K562 (cell line): ENCODE results near the gene FAAP100. TPM values are rescaled to one million over a fixed set of nuclear protein-coding genes. Genes with fewer than 3 reads are reported as not detected.

Experiments used
- ATAC-seq: fragments of 200-7000 bp; cut with Tn5 transposase; 3 replicates; pipeline ENCODE4 v1.9.1; 2020; ENCODE audit warnings: moderate library complexity
- BruUV-seq: library from RNA; stranded (reverse); fragments of 400-500 nt; replicated peaks from 2 replicates; lab custom pipeline; 2021; lab: Mats Ljungman, UMichigan
- CTCF ChIA-PET: fragments of 300-600 bp; formaldehyde crosslinking; extraction: SDS; loops from one replicate; lab custom pipeline; 2021; ENCODE audit warnings: low intra/inter-chr PET ratio; lab: Yijun Ruan, JAX
- POLR2A ChIA-PET: fragments of 300-600, 350-650 bp; sonication (Branson Sonifier 250); formaldehyde crosslinking; extraction: SDS; loops from one replicate; lab custom pipeline; 2021; ENCODE audit warnings: antibody characterized with exemption, inconsistent platforms; lab: Yijun Ruan, JAX
- DNase-seq, 4 experiments: peaks; one replicate each; pipeline versions ENCODE4 v3.0.0 to v3.0.0-alpha.2; 2011 to 2018; ENCODE audit warnings: low spot score in 3 of 4, mixed read lengths in 3 of 4; ENCODE audit errors: extremely low read depth in 1 of 4
- FAIRE-seq: peaks from 2 replicates; lab custom pipeline; 2011; peaks lifted over from hg19 to GRCh38; lab: Jason Lieb, UNC
- H2AFZ ChIP-seq: 2 replicates; pipeline ENCODE4 v1.6.0; 2011; ENCODE audit warnings: low read depth, low read length, control low read depth, inconsistent platforms
- H3K27ac ChIP-seq: fragments of 200-600 bp; 3 replicates; pipeline ENCODE4 v1.8.0; 2011; ENCODE audit warnings: low read depth, mild to moderate bottlenecking, control low read depth, inconsistent platforms, low read length, moderate library complexity, mixed read lengths; ENCODE audit errors: extremely low read depth
- H3K27me3 ChIP-seq, 2 experiments: fragments of 300-600 bp in 1 of 2; 2 replicates in 1 of 2; 3 replicates in 1 of 2; pipeline versions ENCODE4 v1.6.0 to v1.8.0; 2011; ENCODE audit warnings: inconsistent platforms in 2 of 2, low read length in 2 of 2, mild to moderate bottlenecking in 1 of 2, mixed read lengths in 1 of 2, moderate library complexity in 1 of 2; ENCODE audit not compliant: control insufficient read depth in 2 of 2, insufficient read depth in 2 of 2
- H3K36me3 ChIP-seq: fragments of 300-600 bp; 3 replicates; pipeline ENCODE4 v1.8.0; 2011; ENCODE audit warnings: mild to moderate bottlenecking, low read length, inconsistent platforms; ENCODE audit not compliant: control insufficient read depth, insufficient read depth
- H3K4me1 ChIP-seq, 2 experiments: fragments of 200-600 bp in 1 of 2; replicated peaks in 1 of 2; 2 replicates in 1 of 2; 3 replicates in 1 of 2; pipeline versions ENCODE4 v1.5.1 to v1.8.0; 2011; ENCODE audit warnings: inconsistent platforms in 2 of 2, low read length in 2 of 2, mild to moderate bottlenecking in 1 of 2, mixed read lengths in 1 of 2, moderate library complexity in 1 of 2; ENCODE audit not compliant: control insufficient read depth in 2 of 2, insufficient read depth in 2 of 2
- H3K4me2 ChIP-seq: 2 replicates; pipeline ENCODE4 v1.6.1; 2011; ENCODE audit warnings: low read length, control low read depth, inconsistent platforms, mixed read lengths; ENCODE audit not compliant: insufficient read depth
- H3K4me3 ChIP-seq: fragments of 200-600 bp; sonication (generic), shearing (Covaris generic); 2 replicates; pipeline ENCODE4 v1.5.1; 2016; ENCODE audit warnings: control low read depth, inconsistent platforms
- H3K79me2 ChIP-seq: fragments of 200-600 bp; 3 replicates; pipeline ENCODE4 v1.8.0; 2011; ENCODE audit warnings: low read length, inconsistent platforms; ENCODE audit not compliant: control insufficient read depth, insufficient read depth
- H3K9ac ChIP-seq, 2 experiments: 2 replicates each; pipeline versions ENCODE4 v1.6.0 to v1.6.1; 2011; ENCODE audit warnings: low read depth in 2 of 2, low read length in 2 of 2, control low read depth in 1 of 2, inconsistent platforms in 1 of 2, mild to moderate bottlenecking in 1 of 2, mixed read lengths in 1 of 2; ENCODE audit not compliant: insufficient read depth in 1 of 2
- H3K9me1 ChIP-seq: one replicate; pipeline ENCODE4 v1.6.0; 2011; ENCODE audit warnings: inconsistent platforms, mild to moderate bottlenecking, low read length, moderate library complexity; ENCODE audit not compliant: control insufficient read depth, insufficient read depth
- H3K9me3 ChIP-seq: replicated peaks from 2 replicates; pipeline ENCODE4 v1.5.1; 2011; ENCODE audit warnings: low read depth, low read length, inconsistent platforms; ENCODE audit not compliant: control insufficient read depth, insufficient read depth
- H4K20me1 ChIP-seq: replicated peaks from 2 replicates; pipeline ENCODE4 v1.6.1; 2011; ENCODE audit warnings: low read length, inconsistent platforms, mixed read lengths; ENCODE audit not compliant: control insufficient read depth, insufficient read depth
- BRD9 ChIP-seq: fragments of 450-650 bp; IDR thresholded peaks from 2 replicates; pipeline ENCODE4 v1.6.1; 2018; ENCODE audit warnings: low read depth; ENCODE audit not compliant: partially characterized antibody
- HEY1 ChIP-seq: fragments of 250-450 bp; sonication (Bioruptor Pico); IDR thresholded peaks from 2 replicates; pipeline ENCODE4 v1.5.0; 2020; ENCODE audit warnings: mild to moderate bottlenecking, moderate library complexity, borderline replicate concordance
- NFIC ChIP-seq: fragments of 450-650 bp; IDR thresholded peaks from 2 replicates; pipeline ENCODE4 v1.6.1; 2017; ENCODE audit warnings: mild to moderate bottlenecking, inconsistent platforms
- WGBS: fragments of 100-300 bp; shearing (Covaris generic); methylation state at CpG from one replicate; pipeline ENCODE4 v1.1.6; 2016; ENCODE audit warnings: low coverage, mixed read lengths; ENCODE audit not compliant: insufficient coverage; ENCODE audit errors: missing lambda C conversion rate; 5-methylcytosine and 5-hydroxymethylcytosine counted together
- in situ Hi-C: fragments of 300-500 bp; cut with MboI; formaldehyde crosslinking; loops from 4 replicates; pipeline ENCODE4 v1.15.0; 2018; ENCODE audit warnings: inconsistent platforms, mixed read lengths
- intact Hi-C: fragments of 100-400 bp; cut with micrococcal nuclease; formaldehyde crosslinking; loops from 2 replicates; pipeline ENCODE4 v1.14.2; 2022
- polyA plus RNA-seq, 8 experiments: library from polyadenylated mRNA; depleted of rRNA in 4 of 8; stranded (reverse) in 5 of 8; unstranded in 3 of 8; fragments of >200 nt; fragmentation: Nextera tagmentation in 2 of 8; fragmentation: Illumina TruSeq in 1 of 8; extraction: Ambion mirVana in 2 of 8; extraction: Trizol in 1 of 8; gene quantifications; 2 replicates each; pipeline versions ENCODE4 v1.2.1 to v1.2.3, GENCODE V29; 2011 to 2014; ENCODE audit warnings: inconsistent platforms in 1 of 8, missing spikeins in 1 of 8
- total RNA-seq, 7 experiments: library from RNA; depleted of rRNA in 6 of 7; stranded (reverse); fragments of >200 nt in 6 of 7; fragmentation: Illumina TruSeq in 2 of 7; extraction: Trizol in 2 of 7; gene quantifications; 2 replicates each; pipeline versions ENCODE4 v1.2.1 to v1.2.3, GENCODE V29; 2011 to 2021; ENCODE audit warnings: low replicate concordance in 1 of 7
- TF ChIP-seq, protein P1 (sequence below): fragments of 250-450 bp; sonication (Bioruptor Pico); IDR thresholded peaks from 2 replicates; pipeline ENCODE4 v1.4.0; 2020; ENCODE audit warnings: mild to moderate bottlenecking, moderate library complexity, borderline replicate concordance

FAAP100 gene
- total and polyA plus RNA-seq, 9 of the 15 experiments (the other 6 are each of a cell fraction or from before 2014, with no cell fraction given), result 0.31 to 51.2 (median 12.6) TPM

- TF ChIP-seq, protein P1, sequence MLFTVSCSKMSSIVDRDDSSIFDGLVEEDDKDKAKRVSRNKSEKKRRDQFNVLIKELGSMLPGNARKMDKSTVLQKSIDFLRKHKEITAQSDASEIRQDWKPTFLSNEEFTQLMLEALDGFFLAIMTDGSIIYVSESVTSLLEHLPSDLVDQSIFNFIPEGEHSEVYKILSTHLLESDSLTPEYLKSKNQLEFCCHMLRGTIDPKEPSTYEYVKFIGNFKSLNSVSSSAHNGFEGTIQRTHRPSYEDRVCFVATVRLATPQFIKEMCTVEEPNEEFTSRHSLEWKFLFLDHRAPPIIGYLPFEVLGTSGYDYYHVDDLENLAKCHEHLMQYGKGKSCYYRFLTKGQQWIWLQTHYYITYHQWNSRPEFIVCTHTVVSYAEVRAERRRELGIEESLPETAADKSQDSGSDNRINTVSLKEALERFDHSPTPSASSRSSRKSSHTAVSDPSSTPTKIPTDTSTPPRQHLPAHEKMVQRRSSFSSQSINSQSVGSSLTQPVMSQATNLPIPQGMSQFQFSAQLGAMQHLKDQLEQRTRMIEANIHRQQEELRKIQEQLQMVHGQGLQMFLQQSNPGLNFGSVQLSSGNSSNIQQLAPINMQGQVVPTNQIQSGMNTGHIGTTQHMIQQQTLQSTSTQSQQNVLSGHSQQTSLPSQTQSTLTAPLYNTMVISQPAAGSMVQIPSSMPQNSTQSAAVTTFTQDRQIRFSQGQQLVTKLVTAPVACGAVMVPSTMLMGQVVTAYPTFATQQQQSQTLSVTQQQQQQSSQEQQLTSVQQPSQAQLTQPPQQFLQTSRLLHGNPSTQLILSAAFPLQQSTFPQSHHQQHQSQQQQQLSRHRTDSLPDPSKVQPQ, result no peak
- no peak for TF ChIP-seq HEY1
Measured at GRCh38 chr17:81567191-81567590, 15.0 kb upstream of the FAAP100 start (continued).

- FAIRE-seq, result no peak
Measured at GRCh38 chr17:81566461-81567126, 14.4 kb upstream of the FAAP100 start.

More at GRCh38 chr17:81566461-81567126, 14.4 kb upstream of the FAAP100 start:
- Histone ChIP-seq H3K27me3 (no peaks in the 10 kb centered on the region), H3K36me3 (peaks cover 98% of the 10 kb centered on the region), H3K4me2 (no peak overlapping the region), H3K27ac (no peak overlapping the region), H3K9ac (no peak overlapping the region), H3K9me3 (no peaks in the 10 kb centered on the region), H2AFZ (no peak overlapping the region), H3K4me1 (peaks cover 0 to 3% of the 10 kb centered on the region in 2 experiments; a peak in 1 of 5 replicates), H4K20me1 (peaks cover 5% of the 10 kb centered on the region; the same call in 1 of the 2 replicates), H3K9me1 (no peaks in the 10 kb centered on the region), H3K4me3 (no peak overlapping the region), H3K79me2 (no peaks in the 10 kb centered on the region)
- DNase-seq (no peak), ATAC-seq (no peak)
- BruUV-seq, result no TSS peak
- intact Hi-C loops, result no loop called here
- CTCF ChIA-PET, result no interaction called here
- 89% methylated on average over 8 of the region's 8 CpGs for WGBS
- in situ Hi-C loops, result no loop called here
- POLR2A ChIA-PET, result interaction anchor here (0.7 to 1.7 kb wide), 7 partner anchors 11 to 101 kb away, joined by 3 to 5 read pairs (median 4); partner anchors contain the start of gene FAAP100
- TF ChIP-seq BRD9 (no peak), NFIC (0 out of 2 replicates have a peak, but pooled peaks have one; percentile 10)
